DND-41 (cell line): Measurements from ENCODE around the gene PTGIR.

Source experiments
- ATAC-seq: fragments of 200-7000 bp; cut with Tn5 transposase; 3 replicates; pipeline ENCODE4 v1.9.1; 2021; ENCODE audit warnings: low read depth; ENCODE audit not compliant: insufficient read depth
- DNase-seq: peaks from one replicate; pipeline ENCODE4 v3.0.0-alpha.2; 2020
- H2AFZ ChIP-seq: 2 replicates; pipeline ENCODE4 v1.6.0; 2012; ENCODE audit warnings: low read depth, low read length
- H3K27ac ChIP-seq: 2 replicates; pipeline ENCODE4 v1.5.1; 2012; ENCODE audit warnings: low read length, inconsistent platforms
- H3K27me3 ChIP-seq: fragments of 200-600 bp; sonication (generic); 2 replicates; pipeline ENCODE4 v1.6.0; 2012; ENCODE audit warnings: low read length, mild to moderate bottlenecking, inconsistent platforms; ENCODE audit not compliant: insufficient read depth, poor library complexity
- H3K36me3 ChIP-seq: 2 replicates; pipeline ENCODE4 v1.5.1; 2012; ENCODE audit warnings: low read length, inconsistent platforms; ENCODE audit not compliant: insufficient read depth
- H3K4me1 ChIP-seq: 2 replicates; pipeline ENCODE4 v1.5.1; 2012; ENCODE audit warnings: mild to moderate bottlenecking, low read length; ENCODE audit not compliant: insufficient read depth
- H3K4me2 ChIP-seq: 2 replicates; pipeline ENCODE4 v1.6.0; 2012; ENCODE audit warnings: mild to moderate bottlenecking, moderate library complexity, low read length, inconsistent platforms; ENCODE audit not compliant: insufficient read depth
- H3K4me3 ChIP-seq, 2 experiments: fragments of 200-600 bp in 1 of 2; shearing (Covaris generic) in 1 of 2; 2 replicates each; pipeline ENCODE4 v1.5.1; 2012 to 2016; ENCODE audit warnings: inconsistent platforms in 2 of 2, low read length in 2 of 2, mild to moderate bottlenecking in 2 of 2, low read depth in 1 of 2, moderate library complexity in 1 of 2
- H3K79me2 ChIP-seq: 2 replicates; pipeline ENCODE4 v1.6.0; 2012; ENCODE audit warnings: low read length, inconsistent platforms; ENCODE audit not compliant: insufficient read depth
- H3K9ac ChIP-seq: 2 replicates; pipeline ENCODE4 v1.6.0; 2012; ENCODE audit warnings: low read depth, mild to moderate bottlenecking, inconsistent platforms, low read length, moderate library complexity
- H3K9me3 ChIP-seq: 2 replicates; pipeline ENCODE4 v1.5.1; 2012; ENCODE audit warnings: low read length, moderate library complexity, mild to moderate bottlenecking, inconsistent platforms; ENCODE audit not compliant: insufficient read depth, severe bottlenecking
- H4K20me1 ChIP-seq: 2 replicates; pipeline ENCODE4 v1.6.0; 2012; ENCODE audit warnings: low read length; ENCODE audit not compliant: insufficient read depth
- EZH2 ChIP-seq: IDR thresholded peaks from 3 replicates; pipeline ENCODE4 v1.6.1; 2012; ENCODE audit warnings: borderline replicate concordance, low read depth, mild to moderate bottlenecking, moderate library complexity, low read length, inconsistent platforms; ENCODE audit not compliant: severe bottlenecking
- TF ChIP-seq, protein P1 (sequence below): IDR thresholded peaks from 2 replicates; pipeline ENCODE4 v1.5.1; 2012; ENCODE audit warnings: borderline replicate concordance, low read length, moderate library complexity, mild to moderate bottlenecking; ENCODE audit not compliant: poor library complexity, severe bottlenecking; ENCODE audit errors: extremely low read depth

Gene PTGIR

DNA sequence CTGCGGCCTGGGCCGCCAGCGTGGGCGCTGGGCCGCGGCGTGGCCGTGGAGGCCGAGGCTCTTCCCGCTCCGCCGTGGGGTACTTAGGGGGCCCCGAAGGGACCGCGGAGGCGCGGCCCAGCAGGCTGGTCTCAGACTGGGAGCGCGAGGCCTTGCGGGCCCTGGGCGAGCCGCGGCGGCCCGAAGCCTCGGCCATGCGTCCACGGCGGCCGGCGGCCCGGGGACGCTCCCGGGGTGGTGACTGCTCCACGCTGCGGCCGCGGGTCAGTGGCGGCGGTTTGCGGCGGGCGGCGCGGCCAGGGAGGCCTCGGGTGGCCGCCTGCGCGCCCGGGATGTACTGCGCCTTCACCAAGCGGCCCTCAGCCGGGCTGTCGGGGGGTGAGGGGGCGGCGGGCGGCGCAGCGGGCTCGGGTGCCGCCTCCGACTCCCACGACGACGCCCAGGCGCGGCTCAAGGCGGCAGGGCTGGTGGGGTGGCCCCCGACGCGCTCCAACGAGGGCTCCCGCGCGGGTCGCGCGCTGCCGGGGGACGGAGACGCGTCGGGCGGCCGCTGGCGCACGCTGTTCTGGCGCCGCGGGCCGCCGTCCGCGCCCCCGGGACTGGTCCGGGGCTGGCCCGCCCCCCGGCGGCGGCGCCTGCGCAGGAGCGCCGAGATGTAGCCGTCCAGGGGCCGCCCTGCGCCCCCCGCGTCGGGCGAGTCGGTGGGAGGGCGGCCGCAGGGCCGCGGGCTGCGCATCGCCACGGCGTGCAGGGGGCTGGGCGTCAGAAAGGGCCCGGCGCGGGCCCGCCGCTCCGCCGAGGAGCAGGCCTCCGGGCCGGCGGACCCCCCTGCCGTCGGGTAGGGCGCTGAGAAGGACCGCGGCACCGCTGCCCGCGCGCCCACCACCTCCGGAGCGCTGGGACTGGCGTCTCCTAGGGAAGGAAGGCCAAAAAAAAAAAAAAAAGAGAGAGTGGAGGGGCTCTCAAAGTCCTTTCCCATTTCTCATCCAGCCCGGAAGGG lies 24.4 kb upstream of the PTGIR start:
- Histone ChIP-seq H3K27me3 (peaks cover 2% of the 10 kb centered on the region), H3K27ac (no peak overlapping the region), H3K4me1 (no peaks in the 10 kb centered on the region), H4K20me1 (no peaks in the 10 kb centered on the region; the same call in 1 of the 2 replicates), H3K9me3 (no peaks in the 10 kb centered on the region), H3K9ac (no peak overlapping the region), H3K4me2 (no peak overlapping the region), H3K36me3 (no peaks in the 10 kb centered on the region), H3K79me2 (no peaks in the 10 kb centered on the region), H3K4me3 (no peak overlapping the region), H2AFZ (no peak overlapping the region)
- ATAC-seq (no peak), DNase-seq (no peak)
- TF ChIP-seq, protein P1, sequence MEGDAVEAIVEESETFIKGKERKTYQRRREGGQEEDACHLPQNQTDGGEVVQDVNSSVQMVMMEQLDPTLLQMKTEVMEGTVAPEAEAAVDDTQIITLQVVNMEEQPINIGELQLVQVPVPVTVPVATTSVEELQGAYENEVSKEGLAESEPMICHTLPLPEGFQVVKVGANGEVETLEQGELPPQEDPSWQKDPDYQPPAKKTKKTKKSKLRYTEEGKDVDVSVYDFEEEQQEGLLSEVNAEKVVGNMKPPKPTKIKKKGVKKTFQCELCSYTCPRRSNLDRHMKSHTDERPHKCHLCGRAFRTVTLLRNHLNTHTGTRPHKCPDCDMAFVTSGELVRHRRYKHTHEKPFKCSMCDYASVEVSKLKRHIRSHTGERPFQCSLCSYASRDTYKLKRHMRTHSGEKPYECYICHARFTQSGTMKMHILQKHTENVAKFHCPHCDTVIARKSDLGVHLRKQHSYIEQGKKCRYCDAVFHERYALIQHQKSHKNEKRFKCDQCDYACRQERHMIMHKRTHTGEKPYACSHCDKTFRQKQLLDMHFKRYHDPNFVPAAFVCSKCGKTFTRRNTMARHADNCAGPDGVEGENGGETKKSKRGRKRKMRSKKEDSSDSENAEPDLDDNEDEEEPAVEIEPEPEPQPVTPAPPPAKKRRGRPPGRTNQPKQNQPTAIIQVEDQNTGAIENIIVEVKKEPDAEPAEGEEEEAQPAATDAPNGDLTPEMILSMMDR, result no peak
- no peak for TF ChIP-seq EZH2

- H3K27me3 ChIP-seq, result peaks cover 2% of the 10 kb centered on the region
- no peak for TF ChIP-seq EZH2
- TF ChIP-seq, protein P1, result no peak
These were observed 23.4 kb upstream of the PTGIR start for GRCh38 chr19:46648060-46648960.

GRCh38 chr19:46646402-46646801 lies 21.5 kb upstream of the PTGIR start:
- TF ChIP-seq, protein P1, result no peak
- no peak for TF ChIP-seq EZH2
- Histone ChIP-seq H3K4me2 (no peak overlapping the region), H3K9ac (no peak overlapping the region), H3K4me3 (no peak overlapping the region), H3K4me1 (no peaks in the 10 kb centered on the region), H4K20me1 (no peaks in the 10 kb centered on the region), H3K36me3 (no peaks in the 10 kb centered on the region), H3K9me3 (no peaks in the 10 kb centered on the region), H2AFZ (no peak overlapping the region), H3K79me2 (no peaks in the 10 kb centered on the region), H3K27me3 (peaks cover 2% of the 10 kb centered on the region), H3K27ac (no peak overlapping the region)
- ATAC-seq (no peak), DNase-seq (no peak)

More at GRCh38 chr19:46648060-46648960, 23.4 kb upstream of the PTGIR start:
- Histone ChIP-seq H3K27ac (no peak overlapping the region), H3K9me3 (no peaks in the 10 kb centered on the region), H3K4me1 (no peaks in the 10 kb centered on the region), H3K79me2 (no peaks in the 10 kb centered on the region), H4K20me1 (no peaks in the 10 kb centered on the region), H3K36me3 (no peaks in the 10 kb centered on the region), H2AFZ (no peak overlapping the region), H3K4me3 (no peak overlapping the region), H3K4me2 (no peak overlapping the region), H3K9ac (no peak overlapping the region)
- ATAC-seq (no peak), DNase-seq (no peak)
